Prostate gland (tissue), 2 donors: Measurements from ENCODE around the gene MLIP. TPM values are rescaled to one million over a fixed set of nuclear protein-coding genes. Genes with fewer than 3 reads are reported as not detected.

ENCODE experiments used
- DNase-seq: peaks from one replicate; pipeline ENCODE4 v3.0.0-alpha.2; 2019; ENCODE audit warnings: low spot score
- H3K27ac ChIP-seq, 2 donors: fragments of 200-600 bp; sonication (generic); 2 replicates each; pipeline ENCODE4 v1.5.1; 2017 to 2019
- H3K27me3 ChIP-seq: fragments of 200-600 bp; sonication (generic); replicated peaks from 2 replicates; pipeline ENCODE4 v1.5.1; 2019; ENCODE audit not compliant: insufficient read depth
- H3K36me3 ChIP-seq, 2 donors: fragments of 200-600 bp; sonication (generic); 1 replicate in 1 of 2; 2 replicates in 1 of 2; pipeline versions ENCODE4 v1.5.1 to v1.8.1; 2017 to 2019
- H3K4me1 ChIP-seq: fragments of 200-600 bp; sonication (generic); replicated peaks from 2 replicates; pipeline ENCODE4 v1.5.1; 2019
- H3K4me3 ChIP-seq, 2 donors: fragments of 200-600 bp; sonication (generic); 2 replicates each; pipeline ENCODE4 v1.5.1; 2017 to 2019
- H3K9me3 ChIP-seq: fragments of 200-600 bp; sonication (generic); 2 replicates; pipeline ENCODE4 v1.5.1; 2017
- POLR2A ChIP-seq: fragments of 450-650 bp; IDR thresholded peaks from one replicate; pipeline ENCODE4 v1.6.1; 2016; ENCODE audit warnings: antibody characterized with exemption, mild to moderate bottlenecking
- POLR2AphosphoS5 ChIP-seq: sonication (generic); formaldehyde crosslinking; IDR thresholded peaks from one replicate; pipeline ENCODE4 v1.6.1; 2017; ENCODE audit warnings: antibody characterized with exemption
- WGBS: methylation state at CpG from one replicate; pipeline ENCODE4 v1.1.5; 2018; 5-methylcytosine and 5-hydroxymethylcytosine counted together
- intact Hi-C: fragments of 100-400 bp; cut with DNase I; formaldehyde crosslinking; loops from one replicate; pipeline ENCODE4 v1.14.2; 2022
- total RNA-seq, 2 donors: library from RNA; depleted of rRNA; stranded (reverse); fragments of >200 nt; gene quantifications; one replicate each; pipeline ENCODE4 v1.1.0, GENCODE V29; 2016
- TF ChIP-seq, protein P1 (sequence below), 4 experiments: fragments of 200-600 bp in 2 of 4; fragments of 450-650 bp in 2 of 4; sonication (generic) in 2 of 4; IDR thresholded peaks; 1 replicate in 3 of 4; 2 replicates in 1 of 4; pipeline ENCODE4 v1.5.1; 2016 to 2019; ENCODE audit warnings: antibody characterized with exemption in 4 of 4, mild to moderate bottlenecking in 2 of 4, moderate library complexity in 2 of 4

Gene MLIP
- total RNA-seq, 2 donors from 2014 or later, result 0.55 to 1.9 TPM

GRCh38 chr6:54238396-54238795, 127.2 kb downstream of the MLIP start:
- intact Hi-C loops, result no loop called here

DNA sequence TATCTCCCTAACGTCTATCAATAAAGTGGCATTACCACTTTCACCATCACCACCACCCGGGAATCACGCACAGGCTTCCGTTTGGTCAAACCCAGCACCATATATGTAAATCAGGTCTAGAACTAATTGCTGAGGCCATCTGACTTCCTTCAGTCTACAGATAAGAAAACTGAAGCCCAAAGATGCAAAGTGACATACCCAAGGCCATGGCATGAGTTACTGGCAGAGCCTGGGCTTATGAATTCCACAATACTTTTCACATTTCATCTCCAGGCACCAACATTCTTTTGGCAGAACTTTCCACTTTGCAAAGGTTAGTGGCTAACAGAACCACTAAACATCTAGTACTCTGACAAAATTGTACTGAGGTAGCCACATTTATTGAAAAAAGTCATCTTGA, 132.5 kb downstream of the MLIP start:
- no peak for DNase-seq
- H3K4me1 ChIP-seq, result no peaks in the 10 kb centered on the region
- TF ChIP-seq POLR2A (no peak), POLR2AphosphoS5 (no peak)
- TF ChIP-seq, protein P1, sequence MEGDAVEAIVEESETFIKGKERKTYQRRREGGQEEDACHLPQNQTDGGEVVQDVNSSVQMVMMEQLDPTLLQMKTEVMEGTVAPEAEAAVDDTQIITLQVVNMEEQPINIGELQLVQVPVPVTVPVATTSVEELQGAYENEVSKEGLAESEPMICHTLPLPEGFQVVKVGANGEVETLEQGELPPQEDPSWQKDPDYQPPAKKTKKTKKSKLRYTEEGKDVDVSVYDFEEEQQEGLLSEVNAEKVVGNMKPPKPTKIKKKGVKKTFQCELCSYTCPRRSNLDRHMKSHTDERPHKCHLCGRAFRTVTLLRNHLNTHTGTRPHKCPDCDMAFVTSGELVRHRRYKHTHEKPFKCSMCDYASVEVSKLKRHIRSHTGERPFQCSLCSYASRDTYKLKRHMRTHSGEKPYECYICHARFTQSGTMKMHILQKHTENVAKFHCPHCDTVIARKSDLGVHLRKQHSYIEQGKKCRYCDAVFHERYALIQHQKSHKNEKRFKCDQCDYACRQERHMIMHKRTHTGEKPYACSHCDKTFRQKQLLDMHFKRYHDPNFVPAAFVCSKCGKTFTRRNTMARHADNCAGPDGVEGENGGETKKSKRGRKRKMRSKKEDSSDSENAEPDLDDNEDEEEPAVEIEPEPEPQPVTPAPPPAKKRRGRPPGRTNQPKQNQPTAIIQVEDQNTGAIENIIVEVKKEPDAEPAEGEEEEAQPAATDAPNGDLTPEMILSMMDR (IDR thresholded peaks at IDR 0.05), result no peak
- no peak overlapping the region for H3K27ac ChIP-seq
- no peaks in the 10 kb centered on the region for H3K27me3 ChIP-seq
- intact Hi-C loops, result no loop called here
- no peaks in the 10 kb centered on the region for H3K9me3 ChIP-seq
- H3K4me3 ChIP-seq, result no peak overlapping the region
- no peaks in the 10 kb centered on the region for H3K36me3 ChIP-seq
- 96% methylated on average over 4 of the region's 4 CpGs for WGBS

More at GRCh38 chr6:54238396-54238795, 127.2 kb downstream of the MLIP start:
- Histone ChIP-seq H3K4me3 (no peak overlapping the region), H3K9me3 (no peaks in the 10 kb centered on the region), H3K36me3 (no peaks in the 10 kb centered on the region), H3K4me1 (no peaks in the 10 kb centered on the region), H3K27me3 (no peaks in the 10 kb centered on the region), H3K27ac (no peak overlapping the region)
- WGBS, result 3% methylated on average over 1 of the region's 1 CpG
- DNase-seq, result peak; percentile 6
- TF ChIP-seq POLR2AphosphoS5 (peak; percentile 32), POLR2A (no peak)
- TF ChIP-seq, protein P1 (IDR thresholded peaks at IDR 0.05), result no peak

GRCh38 chr6:54244430-54244829, 133.2 kb downstream of the MLIP start:
- H3K9me3 ChIP-seq, result no peaks in the 10 kb centered on the region
- no peak for DNase-seq
- no peak overlapping the region for H3K4me3 ChIP-seq
- TF ChIP-seq POLR2A, result no peak
- TF ChIP-seq, protein P1 (IDR thresholded peaks at IDR 0.05), result peak in 2 of 4 experiments; percentile 20 to 33
- no peak for TF ChIP-seq POLR2AphosphoS5
- H3K27me3 ChIP-seq, result no peaks in the 10 kb centered on the region
- H3K36me3 ChIP-seq, result no peaks in the 10 kb centered on the region
- no peaks in the 10 kb centered on the region for H3K4me1 ChIP-seq
- WGBS, result 67% methylated on average over 1 of the region's 1 CpG
- intact Hi-C loops, result no loop called here
- no peak overlapping the region for H3K27ac ChIP-seq

- intact Hi-C loops, result no loop called here
- TF ChIP-seq POLR2AphosphoS5 (no peak), POLR2A (no peak)
- TF ChIP-seq, protein P1 (IDR thresholded peaks at IDR 0.05), result no peak
These were observed 134.0 kb downstream of the MLIP start for GRCh38 chr6:54245265-54245664.

DNA sequence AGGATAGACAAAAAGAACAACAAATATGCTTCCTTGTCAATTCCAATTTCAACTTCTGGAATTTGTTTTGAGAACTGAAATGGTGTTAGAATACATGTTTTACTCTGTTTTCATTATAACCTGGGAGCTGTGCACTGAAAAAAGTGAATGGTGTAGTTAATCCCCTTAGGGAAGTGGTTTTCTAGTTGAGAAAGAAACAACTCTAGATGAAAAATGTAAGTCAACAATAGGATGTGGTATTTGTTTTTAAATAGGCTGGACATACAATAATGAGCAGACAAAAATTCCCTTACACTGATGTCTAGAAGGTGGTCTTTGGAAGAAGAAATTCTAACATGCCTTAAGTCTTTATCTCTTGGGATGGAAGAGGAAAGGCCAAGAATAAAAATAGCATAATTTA, 137.1 kb downstream of the MLIP start:
- H3K36me3 ChIP-seq, result no peaks in the 10 kb centered on the region
- intact Hi-C loops, result no loop called here
- no peak overlapping the region for H3K27ac ChIP-seq
- H3K4me3 ChIP-seq, result no peak overlapping the region
- no peaks in the 10 kb centered on the region for H3K4me1 ChIP-seq
- no peaks in the 10 kb centered on the region for H3K9me3 ChIP-seq
- no peak for TF ChIP-seq POLR2AphosphoS5
- TF ChIP-seq POLR2A, result no peak
- TF ChIP-seq, protein P1 (IDR thresholded peaks at IDR 0.05), result no peak
- DNase-seq, result no peak
- no peaks in the 10 kb centered on the region for H3K27me3 ChIP-seq

More at GRCh38 chr6:54245265-54245664, 134.0 kb downstream of the MLIP start:
- no peaks in the 10 kb centered on the region for H3K36me3 ChIP-seq
- H3K9me3 ChIP-seq, result no peaks in the 10 kb centered on the region
- H3K4me3 ChIP-seq, result no peak overlapping the region
- H3K27me3 ChIP-seq, result no peaks in the 10 kb centered on the region
- H3K4me1 ChIP-seq, result no peaks in the 10 kb centered on the region
- no peak for DNase-seq
- WGBS, result 80% methylated on average over 2 of the region's 2 CpGs
- no peak overlapping the region for H3K27ac ChIP-seq
